Psoas muscle (tissue), 8 donors: Measurements from ENCODE around the gene FN3K. TPM values are rescaled to one million over a fixed set of nuclear protein-coding genes. Genes with fewer than 3 reads are reported as not detected.
A peak's percentile ranks its signal among the peaks of the same experiment; 100 is the strongest.

ENCODE experiments used
- ATAC-seq, 4 donors: fragments of 200-7000 bp; cut with Tn5 transposase; one replicate each; pipeline ENCODE4 v1.9.1; 2020; ENCODE audit warnings: moderate library complexity in 3 of 4, mild to moderate bottlenecking in 2 of 4
- DNase-seq, 2 donors: peaks; one replicate each; pipeline ENCODE4 v3.0.0-alpha.2; 2020
- H3K27ac ChIP-seq: fragments of 200-600 bp; one replicate; pipeline ENCODE4 v1.8.0; 2022
- H3K27me3 ChIP-seq, 3 donors: fragments of 200-600 bp in 1 of 3; one replicate each; pipeline versions ENCODE4 v1.6.1 to v1.8.0; 2013 to 2022; ENCODE audit warnings: low read length in 2 of 3, mild to moderate bottlenecking in 2 of 3, moderate library complexity in 1 of 3; ENCODE audit not compliant: insufficient read depth in 3 of 3
- H3K36me3 ChIP-seq, 2 donors: fragments of 200-600 bp in 1 of 2; one replicate each; pipeline versions ENCODE4 v1.6.1 to v1.8.0; 2013 to 2022; ENCODE audit warnings: low read depth in 1 of 2, mild to moderate bottlenecking in 1 of 2, moderate library complexity in 1 of 2; ENCODE audit not compliant: insufficient read depth in 1 of 2
- H3K4me1 ChIP-seq: fragments of 200-600 bp; one replicate; pipeline ENCODE4 v1.8.0; 2022
- H3K4me3 ChIP-seq: fragments of 200-600 bp; one replicate; pipeline ENCODE4 v1.8.0; 2022; ENCODE audit warnings: mild to moderate bottlenecking
- H3K9me3 ChIP-seq: fragments of 200-600 bp; one replicate; pipeline ENCODE4 v1.8.0; 2022
- WGBS, 3 donors: extraction: QIAGEN DNeasy Blood & Tissue Kit; methylation state at CpG; one replicate each; pipeline versions ENCODE4 v1.1.6 to v1.1.7; 2013; 5-methylcytosine and 5-hydroxymethylcytosine counted together
- intact Hi-C, 2 donors: fragments of 100-400 bp; cut with DNase I; formaldehyde crosslinking; loops; one replicate each; pipeline versions ENCODE4 v1.11.0 to v1.14.2; 2022
- polyA plus RNA-seq, 3 donors: library from polyadenylated mRNA; stranded (reverse); fragments of 200-250 nt; gene quantifications; one replicate each; pipeline ENCODE4 v1.2.3, GENCODE V29; 2013
- total RNA-seq, 4 donors: library from RNA; stranded (reverse); fragmentation: NEBNext Ultra II Directional in 2 of 4; extraction: Animal tissue kit (Norgen Biotek cat#: 25700) in 2 of 4; gene quantifications; one replicate each; pipeline versions ENCODE4 v1.2.1 to v1.2.4, GENCODE V29; 2021 to 2023
- TF ChIP-seq, protein P1 (sequence below): fragments of 200-600 bp; IDR thresholded peaks from one replicate; pipeline ENCODE4 v1.8.0; 2022; ENCODE audit warnings: antibody characterized with exemption
- donor health status: healthy with polysubstance abuse.
- donor health status: DM: no; HTN: no; CAD: no; lungs with moderate emphysema.
- donor health status: Bipolar disorder and iron deficiency.
- donor health status: healthy.
- donor health status: DM: yes; HTN: yes; CAD: no.
- donor health status: DM: no; HTN: no; CAD: no.
- donor health status: DM: no; HTN: no; CAD: no.
- donor health status: DM: yes; HTN: yes; CAD: no.

The FN3K gene
- total and polyA plus RNA-seq, 7 donors: 5.9 to 22.3 (median 10.1) TPM

DNA sequence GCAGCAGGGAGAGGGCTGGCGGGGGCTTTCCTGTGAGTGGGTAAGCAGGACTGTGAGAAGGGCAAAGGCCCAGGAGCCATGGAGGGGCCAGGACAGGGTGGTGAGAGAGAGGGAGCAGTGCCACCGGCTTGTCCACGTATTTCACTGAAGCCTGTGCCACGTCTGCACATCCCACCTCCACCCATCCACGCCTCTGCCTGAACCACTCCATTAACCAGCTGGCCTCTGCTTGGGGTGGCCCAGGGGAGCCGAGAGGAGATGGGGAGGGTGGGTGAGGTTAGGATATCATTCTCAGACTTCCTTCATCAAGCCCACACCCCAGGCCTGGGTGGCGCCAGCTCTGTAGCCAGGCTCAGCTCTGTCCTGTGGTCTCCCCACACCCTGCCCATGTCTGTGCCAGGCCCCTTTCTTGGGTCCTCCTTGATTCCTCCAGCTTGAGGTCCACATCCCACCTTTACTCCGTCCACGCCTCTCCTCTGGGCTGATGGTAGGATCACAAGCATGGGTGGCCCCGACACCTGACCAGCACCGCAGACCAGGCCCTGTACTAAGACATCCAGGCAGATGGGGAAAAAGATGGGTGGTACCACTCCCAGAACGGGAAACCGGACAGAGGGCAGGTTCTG lies 3.2 kb upstream of the FN3K start:
- WGBS, 3 donors: 92 to 95% (median 93%) methylated on average over 12 to 13 of the region's 13 CpGs
- H3K27ac ChIP-seq: no peak overlapping the region
- no peak for DNase-seq
- intact Hi-C loops: no loop called here
- no peak overlapping the region for H3K4me3 ChIP-seq
- peaks cover 10% of the 10 kb centered on the region for H3K4me1 ChIP-seq
- H3K9me3 ChIP-seq: peaks cover 5% of the 10 kb centered on the region
- H3K36me3 ChIP-seq: peaks cover 0 to 48% of the 10 kb centered on the region in 2 donors
- no peak for ATAC-seq
- TF ChIP-seq, protein P1, sequence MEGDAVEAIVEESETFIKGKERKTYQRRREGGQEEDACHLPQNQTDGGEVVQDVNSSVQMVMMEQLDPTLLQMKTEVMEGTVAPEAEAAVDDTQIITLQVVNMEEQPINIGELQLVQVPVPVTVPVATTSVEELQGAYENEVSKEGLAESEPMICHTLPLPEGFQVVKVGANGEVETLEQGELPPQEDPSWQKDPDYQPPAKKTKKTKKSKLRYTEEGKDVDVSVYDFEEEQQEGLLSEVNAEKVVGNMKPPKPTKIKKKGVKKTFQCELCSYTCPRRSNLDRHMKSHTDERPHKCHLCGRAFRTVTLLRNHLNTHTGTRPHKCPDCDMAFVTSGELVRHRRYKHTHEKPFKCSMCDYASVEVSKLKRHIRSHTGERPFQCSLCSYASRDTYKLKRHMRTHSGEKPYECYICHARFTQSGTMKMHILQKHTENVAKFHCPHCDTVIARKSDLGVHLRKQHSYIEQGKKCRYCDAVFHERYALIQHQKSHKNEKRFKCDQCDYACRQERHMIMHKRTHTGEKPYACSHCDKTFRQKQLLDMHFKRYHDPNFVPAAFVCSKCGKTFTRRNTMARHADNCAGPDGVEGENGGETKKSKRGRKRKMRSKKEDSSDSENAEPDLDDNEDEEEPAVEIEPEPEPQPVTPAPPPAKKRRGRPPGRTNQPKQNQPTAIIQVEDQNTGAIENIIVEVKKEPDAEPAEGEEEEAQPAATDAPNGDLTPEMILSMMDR: no peak
- no peaks in the 10 kb centered on the region for H3K27me3 ChIP-seq

DNA sequence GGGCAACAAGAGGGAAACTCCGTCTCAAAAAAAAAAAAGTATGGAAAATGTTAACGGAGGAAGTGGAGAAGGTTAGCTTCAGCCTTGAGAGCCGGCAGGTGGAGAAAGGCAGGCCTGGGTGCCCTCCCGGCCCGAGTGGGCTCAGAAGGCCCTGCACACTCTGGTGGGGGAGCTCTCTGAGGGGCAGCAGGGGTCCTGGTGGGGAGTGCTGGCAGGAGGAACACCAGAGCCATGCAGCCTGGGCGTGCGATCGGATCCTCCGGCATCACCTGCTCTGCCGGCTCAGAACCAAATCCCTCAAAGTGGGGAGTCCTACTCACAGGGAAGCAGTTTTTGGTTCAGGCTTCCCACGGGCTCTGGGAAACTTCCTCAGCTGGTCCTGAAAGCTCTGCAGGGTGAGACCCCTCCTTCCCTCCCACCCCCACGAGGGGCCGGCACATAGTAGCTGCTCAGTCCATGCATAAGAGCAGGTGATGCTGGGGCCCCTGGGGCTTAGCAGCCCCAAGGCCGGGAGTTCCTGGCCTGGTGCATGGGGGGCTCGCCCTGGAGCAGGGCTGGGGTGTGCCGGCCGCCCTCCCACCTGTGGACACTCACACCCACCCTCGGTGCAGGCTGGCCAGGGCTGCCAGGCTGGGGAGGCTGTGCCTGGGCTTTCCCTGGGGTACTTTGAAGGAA lies 1.2 kb downstream of the FN3K start:
- no peaks in the 10 kb centered on the region for H3K27me3 ChIP-seq
- TF ChIP-seq, protein P1: no peak
- H3K36me3 ChIP-seq: peaks cover 7 to 44% of the 10 kb centered on the region in 2 donors
- DNase-seq: peak in 1 of 2 donors; percentile 31
- no peak for ATAC-seq
- H3K9me3 ChIP-seq: peaks cover 5% of the 10 kb centered on the region
- H3K4me3 ChIP-seq: peak overlapping the region; percentile 75
- H3K27ac ChIP-seq: peak overlapping the region; percentile 73
- intact Hi-C loops: no loop called here
- H3K4me1 ChIP-seq: peaks cover 14% of the 10 kb centered on the region
- WGBS, 3 donors: 52 to 77% (median 57%) methylated on average over 18 of the region's 18 CpGs

DNA sequence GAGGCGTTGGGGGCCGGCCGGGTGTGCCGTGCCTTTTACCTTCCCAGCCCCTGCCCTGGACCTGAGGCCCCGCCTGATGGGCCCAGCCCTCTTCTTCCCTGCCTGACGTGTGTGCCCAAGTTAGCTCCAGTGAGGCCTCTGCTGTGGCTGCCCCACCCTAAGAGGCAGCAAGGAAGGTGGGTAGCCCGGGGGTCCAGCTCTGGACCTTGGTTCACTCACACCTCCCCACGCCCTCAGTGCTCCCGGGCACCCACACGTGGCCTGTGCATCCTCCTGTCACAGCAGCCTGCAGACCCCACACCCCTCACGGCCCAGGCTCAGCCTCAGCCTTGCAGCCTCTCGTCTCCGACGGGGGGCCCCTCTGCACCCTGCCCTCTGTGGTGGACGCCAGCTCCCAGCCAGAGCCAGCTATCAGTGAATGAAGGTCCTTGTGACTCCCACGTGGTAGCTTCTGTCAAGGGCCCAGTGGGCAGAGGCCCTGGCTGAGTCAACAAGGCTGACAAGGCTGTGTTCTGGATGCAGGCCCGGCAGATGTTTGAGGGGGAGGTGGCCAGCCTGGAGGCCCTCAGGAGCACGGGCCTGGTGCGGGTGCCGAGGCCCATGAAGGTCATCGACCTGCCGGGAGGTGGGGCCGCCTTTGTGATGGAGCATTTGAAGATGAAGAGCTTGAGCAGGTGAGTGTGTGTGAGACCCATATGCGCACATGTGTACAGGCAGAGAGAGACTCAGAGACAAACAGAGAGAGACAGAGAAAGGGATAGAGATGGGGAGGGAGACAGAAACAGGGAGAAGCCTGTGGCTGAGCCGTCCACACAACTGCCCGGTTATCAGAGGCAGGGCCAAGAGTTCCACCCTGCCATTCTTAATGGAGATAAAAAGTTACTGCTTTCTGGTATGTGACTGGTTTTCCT lies 2.8 kb downstream of the FN3K start:
- ATAC-seq: peak; percentile 55 to 83 (median 67)
- peak overlapping the region; percentile 58 for H3K27ac ChIP-seq
- H3K36me3 ChIP-seq: peaks cover 8 to 56% of the 10 kb centered on the region in 2 donors
- peaks cover 14% of the 10 kb centered on the region for H3K4me1 ChIP-seq
- H3K9me3 ChIP-seq: peaks cover 5% of the 10 kb centered on the region
- WGBS, 3 donors: 58 to 68% (median 62%) methylated on average over 26 of the region's 26 CpGs
- peak; percentile 57 to 81 for DNase-seq
- intact Hi-C loops: no loop called here
- no peak overlapping the region for H3K4me3 ChIP-seq
- H3K27me3 ChIP-seq: no peaks in the 10 kb centered on the region
- TF ChIP-seq, protein P1: no peak

DNA sequence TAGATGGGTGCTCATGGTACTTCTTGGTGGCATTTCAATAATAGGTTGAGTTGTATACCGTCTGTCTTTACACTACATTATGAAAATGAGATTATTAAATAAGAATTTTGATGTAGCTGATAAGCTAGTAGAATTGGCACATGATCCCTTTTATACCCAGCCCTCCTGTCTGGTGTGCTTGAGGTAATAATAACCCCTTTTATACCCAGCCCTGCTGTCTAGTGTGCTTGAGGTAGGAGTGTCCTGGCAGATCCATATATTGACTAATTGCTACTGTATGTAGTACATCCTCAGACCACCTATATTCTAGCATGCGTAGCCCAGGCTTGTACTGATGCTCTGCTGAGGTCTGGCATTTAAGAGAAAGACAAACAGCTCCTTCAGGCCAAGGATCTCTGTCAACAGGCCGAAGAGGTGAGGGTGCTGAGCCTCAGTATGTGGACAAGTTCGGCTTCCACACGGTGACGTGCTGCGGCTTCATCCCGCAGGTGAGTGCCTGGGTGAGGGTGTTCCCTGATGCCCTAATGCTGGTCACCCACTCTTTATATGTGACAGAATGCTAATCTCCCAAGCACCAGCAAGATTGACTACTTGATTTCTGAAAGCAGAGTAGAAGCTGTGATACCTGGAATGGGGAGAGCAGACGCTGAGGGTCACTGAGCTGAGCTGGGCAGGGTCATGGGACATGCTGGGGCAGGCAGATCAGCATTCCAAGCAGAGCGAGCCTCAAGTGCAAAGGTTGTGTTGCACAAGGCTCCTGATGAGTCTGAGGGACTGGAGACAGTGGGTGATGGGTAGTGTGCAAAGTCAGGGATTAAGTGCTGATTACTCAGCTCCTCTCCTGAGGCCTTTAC lies 5.7 kb downstream of the FN3K start:
- TF ChIP-seq, protein P1: no peak
- Histone ChIP-seq H3K4me3 (no peak overlapping the region), H3K27me3 (no peaks in the 10 kb centered on the region), H3K9me3 (no peaks in the 10 kb centered on the region), H3K27ac (no peak overlapping the region), H3K36me3 (peaks cover 8 to 70% of the 10 kb centered on the region in 2 donors), H3K4me1 (peaks cover 13% of the 10 kb centered on the region)
- no peak for ATAC-seq
- WGBS, 3 donors: 96 to 98% (median 98%) methylated on average over 10 of the region's 10 CpGs
- intact Hi-C loops: no loop called here
- DNase-seq: peak in 1 of 2 donors; percentile 32
